ENCODE data around the gene LPP.
A peak's percentile ranks its signal among the peaks of the same experiment; 100 is the strongest.

Gene LPP

GRCh38 chr3:188397766-188398705, 244.1 kb downstream of the LPP start:
- no peak overlapping the region for H3K4me3 ChIP-seq (ENCODE audit: low read depth, low read length, poor library complexity, severe bottlenecking)
- H3K4me2 ChIP-seq (ENCODE audit: low read length), result peak overlapping the region; percentile 51
- peak overlapping the region; percentile 9; the same call in 1 of the 2 replicates for H3K9ac ChIP-seq (ENCODE audit: low read length)
- H2AFZ ChIP-seq (ENCODE audit: low read length), result no peak overlapping the region
- no peaks in the 10 kb centered on the region for H3K36me3 ChIP-seq (ENCODE audit: insufficient read depth, low read length)
- no peak for TF ChIP-seq EZH2 (IDR thresholded peaks at IDR 0.05; ENCODE audit: borderline replicate concordance, low read length)
- no peak for TF ChIP-seq CTCF (IDR thresholded peaks at IDR 0.05; ENCODE audit: low read length)
- H3K27me3 ChIP-seq (ENCODE audit: insufficient read depth, low read length), result no peaks in the 10 kb centered on the region
- peak overlapping the region; percentile 10 for H3K27ac ChIP-seq (ENCODE audit: low read depth, low read length, poor library complexity, severe bottlenecking)
- 0 out of 2 replicates have a peak, but pooled peaks cover 5% of the 10 kb centered on the region for H3K9me3 ChIP-seq (ENCODE audit: low read length)
- H3K79me2 ChIP-seq (ENCODE audit: insufficient read depth, low read length), result no peaks in the 10 kb centered on the region
- no peaks in the 10 kb centered on the region for H4K20me1 ChIP-seq (ENCODE audit: insufficient read depth, low read length)
- H3F3A ChIP-seq (ENCODE audit: insufficient read depth, low read length), result no peaks in the 10 kb centered on the region
- H3K4me1 ChIP-seq (ENCODE audit: insufficient read depth, low read length, severe bottlenecking), result peaks cover 51% of the 10 kb centered on the region
- H3K9me2 ChIP-seq (ENCODE audit: low read depth, low read length), result no peaks in the 10 kb centered on the region

- Histone ChIP-seq H2AFZ (ENCODE audit: low read length) (no peak overlapping the region), H3K9me2 (ENCODE audit: low read depth, low read length) (no peaks in the 10 kb centered on the region), H3K9ac (ENCODE audit: low read length) (peak overlapping the region; percentile 6; the same call in 1 of the 2 replicates), H3K4me3 (ENCODE audit: low read depth, low read length, poor library complexity, severe bottlenecking) (no peak overlapping the region), H3K27me3 (ENCODE audit: insufficient read depth, low read length) (no peaks in the 10 kb centered on the region), H4K20me1 (ENCODE audit: insufficient read depth, low read length) (no peaks in the 10 kb centered on the region), H3F3A (ENCODE audit: insufficient read depth, low read length) (no peaks in the 10 kb centered on the region), H3K36me3 (ENCODE audit: insufficient read depth, low read length) (no peaks in the 10 kb centered on the region), H3K27ac (ENCODE audit: low read depth, low read length, poor library complexity, severe bottlenecking) (peak overlapping the region; percentile 66), H3K4me2 (ENCODE audit: low read length) (peak overlapping the region; percentile 5; the same call in 1 of the 2 replicates), H3K79me2 (ENCODE audit: insufficient read depth, low read length) (no peaks in the 10 kb centered on the region), H3K9me3 (ENCODE audit: low read length) (0 out of 2 replicates have a peak, but pooled peaks cover 5% of the 10 kb centered on the region), H3K4me1 (ENCODE audit: insufficient read depth, low read length, severe bottlenecking) (peaks cover 51% of the 10 kb centered on the region)
- no peak for TF ChIP-seq CTCF (IDR thresholded peaks at IDR 0.05; ENCODE audit: low read length)
- no peak for TF ChIP-seq EZH2 (IDR thresholded peaks at IDR 0.05; ENCODE audit: borderline replicate concordance, low read length)
These were observed 246.7 kb downstream of the LPP start for GRCh38 chr3:188400494-188401243.

- H3K9ac ChIP-seq (ENCODE audit: low read length), result no peak overlapping the region
- no peak for TF ChIP-seq CTCF (IDR thresholded peaks at IDR 0.05; ENCODE audit: low read length)
- TF ChIP-seq EZH2 (IDR thresholded peaks at IDR 0.05; ENCODE audit: borderline replicate concordance, low read length), result no peak
- no peaks in the 10 kb centered on the region for H4K20me1 ChIP-seq (ENCODE audit: insufficient read depth, low read length)
- no peaks in the 10 kb centered on the region for H3K36me3 ChIP-seq (ENCODE audit: insufficient read depth, low read length)
- H3K4me3 ChIP-seq (ENCODE audit: low read depth, low read length, poor library complexity, severe bottlenecking), result no peak overlapping the region
- H3K79me2 ChIP-seq (ENCODE audit: insufficient read depth, low read length), result no peaks in the 10 kb centered on the region
- H3K27me3 ChIP-seq (ENCODE audit: insufficient read depth, low read length), result no peaks in the 10 kb centered on the region
- H3K9me2 ChIP-seq (ENCODE audit: low read depth, low read length), result no peaks in the 10 kb centered on the region
- H3K9me3 ChIP-seq (ENCODE audit: low read length), result 0 out of 2 replicates have a peak, but pooled peaks cover 5% of the 10 kb centered on the region
- no peak overlapping the region for H3K4me2 ChIP-seq (ENCODE audit: low read length)
- H2AFZ ChIP-seq (ENCODE audit: low read length), result no peak overlapping the region
- H3F3A ChIP-seq (ENCODE audit: insufficient read depth, low read length), result no peaks in the 10 kb centered on the region
- H3K4me1 ChIP-seq (ENCODE audit: insufficient read depth, low read length, severe bottlenecking), result peaks cover 45% of the 10 kb centered on the region
- peak overlapping the region; percentile 66 for H3K27ac ChIP-seq (ENCODE audit: low read depth, low read length, poor library complexity, severe bottlenecking)
These were observed 247.5 kb downstream of the LPP start for GRCh38 chr3:188401244-188401993.
